SK-N-SH (cell line): ENCODE measurements around the gene SLC46A3. TPM values are rescaled to one million over a fixed set of nuclear protein-coding genes. Genes with fewer than 3 reads are reported as not detected.

Source experiments
- CTCF ChIA-PET: fragments of 300-600, 350-600 bp; formaldehyde crosslinking; extraction: SDS; loops from one replicate; lab custom pipeline; 2021; lab: Yijun Ruan, JAX
- POLR2A ChIA-PET: fragments of 350-600 bp; sonication (Branson Sonifier 250); formaldehyde crosslinking; extraction: SDS; loops from one replicate; lab custom pipeline; 2020; ENCODE audit warnings: antibody characterized with exemption, inconsistent platforms; lab: Yijun Ruan, JAX
- DNase-seq: peaks from one replicate; pipeline ENCODE4 v3.0.0; 2012
- H2AFZ ChIP-seq: fragments of 200-600 bp; sonication (generic); 2 replicates; pipeline ENCODE4 v1.8.1; 2016; ENCODE audit warnings: antibody characterized with exemption, mild to moderate bottlenecking, low read depth
- H3F3A ChIP-seq: fragments of 200-600 bp; sonication (generic); replicated peaks from 2 replicates; pipeline ENCODE3; 2016; ENCODE audit warnings: antibody characterized with exemption, mild to moderate bottlenecking; ENCODE audit not compliant: insufficient read depth
- H3K27ac ChIP-seq, 2 experiments: fragments of 200-500 bp in 1 of 2; fragments of 200-600 bp in 1 of 2; sonication (Bioruptor generic) in 1 of 2; sonication (generic), shearing (Covaris generic) in 1 of 2; 2 replicates each; pipeline versions ENCODE4 v1.5.1 to v1.6.1; 2014 to 2016; ENCODE audit warnings: low read depth in 2 of 2, inconsistent platforms in 1 of 2, low read length in 1 of 2, mild to moderate bottlenecking in 1 of 2, mixed read lengths in 1 of 2
- H3K27me3 ChIP-seq: fragments of 200-600 bp; sonication (generic), shearing (Covaris generic); 2 replicates; pipeline ENCODE4 v1.6.1; 2016; ENCODE audit warnings: mixed run types; ENCODE audit not compliant: insufficient read depth
- H3K36me3 ChIP-seq, 2 experiments: fragments of 200-500 bp in 1 of 2; fragments of 200-600 bp in 1 of 2; sonication (Bioruptor generic) in 1 of 2; sonication (generic) in 1 of 2; replicated peaks in 1 of 2; 2 replicates each; pipeline versions ENCODE3 to v1.5.1; 2014 to 2016; ENCODE audit warnings: low read length in 1 of 2, mild to moderate bottlenecking in 1 of 2; ENCODE audit not compliant: insufficient read depth in 2 of 2, control insufficient read depth in 1 of 2
- H3K4me1 ChIP-seq, 2 experiments: fragments of 200-500 bp in 1 of 2; fragments of 200-600 bp in 1 of 2; sonication (Bioruptor generic) in 1 of 2; sonication (generic), shearing (Covaris generic) in 1 of 2; 2 replicates each; pipeline versions ENCODE4 v1.5.1 to v1.6.1; 2014 to 2016; ENCODE audit warnings: low read depth in 1 of 2, low read length in 1 of 2, mixed run types in 1 of 2; ENCODE audit not compliant: insufficient read depth in 2 of 2, control insufficient read depth in 1 of 2
- H3K4me2 ChIP-seq: fragments of 200-600 bp; sonication (generic), shearing (Covaris generic); 2 replicates; pipeline ENCODE4 v1.6.1; 2017; ENCODE audit warnings: mixed run types
- H3K4me3 ChIP-seq, 2 experiments: fragments of 200-500 bp in 1 of 2; fragments of 200-600 bp in 1 of 2; sonication (Bioruptor generic) in 1 of 2; sonication (generic), shearing (Covaris generic) in 1 of 2; 2 replicates each; pipeline versions ENCODE4 v1.5.1 to v1.8.1; 2014 to 2016; ENCODE audit warnings: low read depth in 2 of 2, inconsistent platforms in 1 of 2, low read length in 1 of 2, mild to moderate bottlenecking in 1 of 2, mixed read lengths in 1 of 2, moderate library complexity in 1 of 2
- H3K79me2 ChIP-seq: fragments of 200-600 bp; sonication (generic); 2 replicates; pipeline ENCODE4 v1.8.1; 2017; ENCODE audit warnings: mild to moderate bottlenecking; ENCODE audit not compliant: insufficient read depth
- H3K9ac ChIP-seq: fragments of 200-600 bp; sonication (generic); 2 replicates; pipeline ENCODE4 v1.6.1; 2017; ENCODE audit warnings: mixed run types
- H3K9me2 ChIP-seq: fragments of 200-600 bp; sonication (generic); 2 replicates; pipeline ENCODE4 v1.6.1; 2017; ENCODE audit warnings: mixed run types
- H3K9me3 ChIP-seq: fragments of 200-600 bp; sonication (generic); 2 replicates; pipeline ENCODE4 v1.6.1; 2017; ENCODE audit warnings: mixed run types, mild to moderate bottlenecking, moderate library complexity
- H4K20me1 ChIP-seq: fragments of 200-600 bp; sonication (generic); 2 replicates; pipeline ENCODE4 v1.6.1; 2017; ENCODE audit warnings: mild to moderate bottlenecking, mixed run types; ENCODE audit not compliant: insufficient read depth
- ELF1 ChIP-seq: IDR thresholded peaks from 2 replicates; pipeline ENCODE4 v1.4.0; 2012
- EP300 ChIP-seq, 2 experiments: IDR thresholded peaks; 2 replicates each; pipeline versions ENCODE4 v1.4.0 to v1.6.1; 2012; ENCODE audit warnings: borderline replicate concordance in 1 of 2, low read depth in 1 of 2, low read length in 1 of 2
- EZH2phosphoT487 ChIP-seq: fragments of 200-600 bp; sonication (generic); IDR thresholded peaks from 2 replicates; pipeline ENCODE4 v1.6.1; 2017; ENCODE audit warnings: low read depth, mixed run types, mild to moderate bottlenecking, antibody characterized with exemption, moderate library complexity, borderline replicate concordance
- FOSL2 ChIP-seq: IDR thresholded peaks from 2 replicates; pipeline ENCODE4 v1.4.0; 2012; ENCODE audit warnings: low read depth, mild to moderate bottlenecking, moderate library complexity, borderline replicate concordance
- FOXM1 ChIP-seq: IDR thresholded peaks from 2 replicates; pipeline ENCODE4 v1.4.0; 2012; ENCODE audit warnings: low read depth, mild to moderate bottlenecking
- GATA2 ChIP-seq: sonication (generic); formaldehyde crosslinking; IDR thresholded peaks from 2 replicates; pipeline ENCODE4 v1.5.0; 2020; ENCODE audit warnings: mild to moderate bottlenecking, missing genetic modification reagents
- MEF2A ChIP-seq: IDR thresholded peaks from 2 replicates; pipeline ENCODE4 v1.4.0; 2012; ENCODE audit warnings: low read depth, borderline replicate concordance
- MXI1 ChIP-seq: IDR thresholded peaks from 2 replicates; pipeline ENCODE4 v1.6.1; 2012; ENCODE audit warnings: mild to moderate bottlenecking, low read depth, low read length, improper control_type of control experiment
- PBX3 ChIP-seq: IDR thresholded peaks from 2 replicates; pipeline ENCODE4; 2012
- RFX5 ChIP-seq: IDR thresholded peaks from 2 replicates; pipeline ENCODE4 v1.6.1; 2012; ENCODE audit warnings: mild to moderate bottlenecking, improper control_type of control experiment, low read length
- SMC3 ChIP-seq: IDR thresholded peaks from 2 replicates; pipeline ENCODE4 v1.6.1; 2012; ENCODE audit warnings: low read depth, low read length, improper control_type of control experiment
- TCF12 ChIP-seq: IDR thresholded peaks from 2 replicates; pipeline ENCODE4 v1.4.0; 2012
- USF2 ChIP-seq: fragments of 150-350 bp; IDR thresholded peaks from 2 replicates; pipeline ENCODE4 v1.6.1; 2017; ENCODE audit warnings: antibody characterized with exemption, low read length, low read depth, borderline replicate concordance
- YY1 ChIP-seq: IDR thresholded peaks from 2 replicates; pipeline ENCODE4 v1.4.0; 2012; ENCODE audit warnings: low read depth, mild to moderate bottlenecking
- WGBS: methylation state at CpG from one replicate; pipeline ENCODE4 v1.1.6; 2017; ENCODE audit warnings: low lambda C conversion rate; 5-methylcytosine and 5-hydroxymethylcytosine counted together
- polyA plus RNA-seq, 3 experiments: library from polyadenylated mRNA; depleted of rRNA; stranded (reverse); fragments of >200 nt; gene quantifications; 2 replicates each; pipeline ENCODE4 v1.2.3, GENCODE V29; 2012
- TF ChIP-seq, protein P1 (sequence below): IDR thresholded peaks from 2 replicates; pipeline ENCODE4 v1.4.0; 2012; ENCODE audit warnings: low read depth, borderline replicate concordance
- TF ChIP-seq, protein P2 (sequence below): IDR thresholded peaks from 2 replicates; pipeline ENCODE4 v1.4.0; 2012; ENCODE audit warnings: low read depth
- TF ChIP-seq, protein P3 (sequence below): IDR thresholded peaks from 2 replicates; pipeline ENCODE4 v1.6.1; 2012; ENCODE audit warnings: mild to moderate bottlenecking, low read depth, low read length, moderate library complexity

Gene SLC46A3
- polyA plus RNA-seq, 1 of the 3 experiments (the other 2 are of a cell fraction), result 2.0 TPM

DNA sequence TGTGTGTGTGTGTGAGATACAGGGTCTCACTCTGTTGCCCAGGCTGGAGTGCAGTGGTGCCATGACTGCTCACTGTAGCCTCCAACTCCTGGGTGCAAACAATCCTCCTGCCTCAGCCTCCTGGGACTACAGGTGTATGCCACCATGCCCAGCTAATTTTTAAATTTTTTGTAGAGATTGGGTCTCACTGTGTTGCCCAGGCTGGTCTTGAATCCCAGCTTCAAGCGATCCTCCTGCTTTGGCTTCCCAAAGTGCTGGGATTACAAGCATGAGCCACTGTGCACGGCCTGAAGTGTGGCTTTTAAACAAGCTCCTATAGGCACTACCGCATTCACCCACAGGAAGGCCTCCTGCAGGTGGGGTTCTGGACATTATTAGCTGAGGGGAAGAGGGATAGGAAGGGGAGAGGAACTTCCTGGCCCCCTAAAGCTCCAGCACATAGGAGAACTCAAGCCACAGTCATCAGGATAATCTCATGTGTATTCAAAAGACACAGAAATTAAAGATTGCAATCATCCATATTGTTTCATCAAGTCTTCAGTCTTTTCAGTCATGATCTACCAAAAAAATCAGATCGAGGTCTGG, 24.8 kb upstream of the SLC46A3 start:
- WGBS, result 19% methylated on average over 3 of the region's 4 CpGs
- no peak for DNase-seq
- H2AFZ ChIP-seq, result peak overlapping the region; percentile 9; the same call in 1 of the 2 replicates
- H3K9me2 ChIP-seq, result no peaks in the 10 kb centered on the region
- no peak overlapping the region for H3K27ac ChIP-seq
- no peaks in the 10 kb centered on the region for H3K79me2 ChIP-seq
- no peaks in the 10 kb centered on the region for H3F3A ChIP-seq
- ChIA-PET CTCF (no interaction called here), POLR2A (no interaction called here)
- no peaks in the 10 kb centered on the region for H4K20me1 ChIP-seq
- no peak overlapping the region for H3K4me2 ChIP-seq
- no peak overlapping the region for H3K4me3 ChIP-seq
- H3K9ac ChIP-seq, result no peak overlapping the region
- no peaks in the 10 kb centered on the region for H3K4me1 ChIP-seq
- TF ChIP-seq FOXM1 (no peak), MXI1 (no peak), MEF2A (no peak), TCF12 (no peak), ELF1 (no peak), SMC3 (no peak), EP300 (IDR thresholded peaks at IDR 0.05; ENCODE audit: borderline replicate concordance in 1 of 2, low read depth in 1 of 2, low read length in 1 of 2) (no peak), EZH2phosphoT487 (no peak), YY1 (no peak), PBX3 (no peak)
- no peaks in the 10 kb centered on the region; the same call in 1 of the 2 replicates for H3K27me3 ChIP-seq
- H3K36me3 ChIP-seq, result no peaks in the 10 kb centered on the region
- H3K9me3 ChIP-seq, result no peaks in the 10 kb centered on the region

- Histone ChIP-seq H3K9ac (no peak overlapping the region), H3K9me2 (no peaks in the 10 kb centered on the region), H3K4me2 (no peak overlapping the region), H3K4me3 (no peak overlapping the region), H3K27ac (no peak overlapping the region), H3K79me2 (no peaks in the 10 kb centered on the region), H2AFZ (no peak overlapping the region), H3K36me3 (no peaks in the 10 kb centered on the region), H3K4me1 (no peaks in the 10 kb centered on the region), H3K27me3 (peaks cover 3% of the 10 kb centered on the region; the same call in 1 of the 2 replicates), H3F3A (no peaks in the 10 kb centered on the region), H3K9me3 (no peaks in the 10 kb centered on the region), H4K20me1 (no peaks in the 10 kb centered on the region)
- CTCF ChIA-PET, result no interaction called here
- DNase-seq, result no peak
- 41% methylated on average over 3 of the region's 3 CpGs for WGBS
- POLR2A ChIA-PET, result no interaction called here
- TF ChIP-seq RFX5, result no peak
- TF ChIP-seq, protein P1, sequence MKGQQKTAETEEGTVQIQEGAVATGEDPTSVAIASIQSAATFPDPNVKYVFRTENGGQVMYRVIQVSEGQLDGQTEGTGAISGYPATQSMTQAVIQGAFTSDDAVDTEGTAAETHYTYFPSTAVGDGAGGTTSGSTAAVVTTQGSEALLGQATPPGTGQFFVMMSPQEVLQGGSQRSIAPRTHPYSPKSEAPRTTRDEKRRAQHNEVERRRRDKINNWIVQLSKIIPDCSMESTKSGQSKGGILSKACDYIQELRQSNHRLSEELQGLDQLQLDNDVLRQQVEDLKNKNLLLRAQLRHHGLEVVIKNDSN, result no peak
- TF ChIP-seq EZH2phosphoT487, result no peak
- TF ChIP-seq EP300 (IDR thresholded peaks at IDR 0.05; ENCODE audit: borderline replicate concordance in 1 of 2, low read depth in 1 of 2, low read length in 1 of 2), result no peak
- TF ChIP-seq USF2, result no peak
- TF ChIP-seq, protein P2, sequence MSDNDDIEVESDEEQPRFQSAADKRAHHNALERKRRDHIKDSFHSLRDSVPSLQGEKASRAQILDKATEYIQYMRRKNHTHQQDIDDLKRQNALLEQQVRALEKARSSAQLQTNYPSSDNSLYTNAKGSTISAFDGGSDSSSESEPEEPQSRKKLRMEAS, result no peak
- TF ChIP-seq YY1, result no peak
- no peak for TF ChIP-seq GATA2 (CRISPR knock-in tag)
- TF ChIP-seq, protein P3, sequence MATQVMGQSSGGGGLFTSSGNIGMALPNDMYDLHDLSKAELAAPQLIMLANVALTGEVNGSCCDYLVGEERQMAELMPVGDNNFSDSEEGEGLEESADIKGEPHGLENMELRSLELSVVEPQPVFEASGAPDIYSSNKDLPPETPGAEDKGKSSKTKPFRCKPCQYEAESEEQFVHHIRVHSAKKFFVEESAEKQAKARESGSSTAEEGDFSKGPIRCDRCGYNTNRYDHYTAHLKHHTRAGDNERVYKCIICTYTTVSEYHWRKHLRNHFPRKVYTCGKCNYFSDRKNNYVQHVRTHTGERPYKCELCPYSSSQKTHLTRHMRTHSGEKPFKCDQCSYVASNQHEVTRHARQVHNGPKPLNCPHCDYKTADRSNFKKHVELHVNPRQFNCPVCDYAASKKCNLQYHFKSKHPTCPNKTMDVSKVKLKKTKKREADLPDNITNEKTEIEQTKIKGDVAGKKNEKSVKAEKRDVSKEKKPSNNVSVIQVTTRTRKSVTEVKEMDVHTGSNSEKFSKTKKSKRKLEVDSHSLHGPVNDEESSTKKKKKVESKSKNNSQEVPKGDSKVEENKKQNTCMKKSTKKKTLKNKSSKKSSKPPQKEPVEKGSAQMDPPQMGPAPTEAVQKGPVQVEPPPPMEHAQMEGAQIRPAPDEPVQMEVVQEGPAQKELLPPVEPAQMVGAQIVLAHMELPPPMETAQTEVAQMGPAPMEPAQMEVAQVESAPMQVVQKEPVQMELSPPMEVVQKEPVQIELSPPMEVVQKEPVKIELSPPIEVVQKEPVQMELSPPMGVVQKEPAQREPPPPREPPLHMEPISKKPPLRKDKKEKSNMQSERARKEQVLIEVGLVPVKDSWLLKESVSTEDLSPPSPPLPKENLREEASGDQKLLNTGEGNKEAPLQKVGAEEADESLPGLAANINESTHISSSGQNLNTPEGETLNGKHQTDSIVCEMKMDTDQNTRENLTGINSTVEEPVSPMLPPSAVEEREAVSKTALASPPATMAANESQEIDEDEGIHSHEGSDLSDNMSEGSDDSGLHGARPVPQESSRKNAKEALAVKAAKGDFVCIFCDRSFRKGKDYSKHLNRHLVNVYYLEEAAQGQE, result no peak
- no peak for TF ChIP-seq MXI1
- TF ChIP-seq FOSL2, result no peak
Measured at GRCh38 chr13:28743020-28743419, 24.2 kb upstream of the SLC46A3 start.
